GM12873 (cell line): ENCODE measurements around the gene SUPT5H.

Experiments
- TF ChIP-seq, protein P1 (sequence below): IDR thresholded peaks from 2 replicates; pipeline ENCODE4 v1.5.1; 2012; ENCODE audit warnings: low read depth, mild to moderate bottlenecking, moderate library complexity, low read length, control low read depth; ENCODE audit not compliant: insufficient read depth; ENCODE audit errors: missing control alignments

Gene SUPT5H

DNA sequence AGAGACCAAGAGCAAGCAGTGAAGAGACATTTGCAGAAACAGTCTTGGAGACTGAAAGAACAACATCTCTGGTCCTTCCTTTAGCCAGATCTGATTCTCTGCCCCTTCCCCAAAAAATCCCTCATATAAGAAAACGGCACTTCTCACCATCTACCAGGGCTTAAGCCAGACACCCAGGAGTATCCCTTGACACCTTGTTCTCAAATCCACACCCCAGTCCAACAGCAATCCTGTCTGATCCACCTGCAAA lies 34.6 kb upstream of the SUPT5H start:
- TF ChIP-seq, protein P1, sequence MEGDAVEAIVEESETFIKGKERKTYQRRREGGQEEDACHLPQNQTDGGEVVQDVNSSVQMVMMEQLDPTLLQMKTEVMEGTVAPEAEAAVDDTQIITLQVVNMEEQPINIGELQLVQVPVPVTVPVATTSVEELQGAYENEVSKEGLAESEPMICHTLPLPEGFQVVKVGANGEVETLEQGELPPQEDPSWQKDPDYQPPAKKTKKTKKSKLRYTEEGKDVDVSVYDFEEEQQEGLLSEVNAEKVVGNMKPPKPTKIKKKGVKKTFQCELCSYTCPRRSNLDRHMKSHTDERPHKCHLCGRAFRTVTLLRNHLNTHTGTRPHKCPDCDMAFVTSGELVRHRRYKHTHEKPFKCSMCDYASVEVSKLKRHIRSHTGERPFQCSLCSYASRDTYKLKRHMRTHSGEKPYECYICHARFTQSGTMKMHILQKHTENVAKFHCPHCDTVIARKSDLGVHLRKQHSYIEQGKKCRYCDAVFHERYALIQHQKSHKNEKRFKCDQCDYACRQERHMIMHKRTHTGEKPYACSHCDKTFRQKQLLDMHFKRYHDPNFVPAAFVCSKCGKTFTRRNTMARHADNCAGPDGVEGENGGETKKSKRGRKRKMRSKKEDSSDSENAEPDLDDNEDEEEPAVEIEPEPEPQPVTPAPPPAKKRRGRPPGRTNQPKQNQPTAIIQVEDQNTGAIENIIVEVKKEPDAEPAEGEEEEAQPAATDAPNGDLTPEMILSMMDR: no peak

DNA sequence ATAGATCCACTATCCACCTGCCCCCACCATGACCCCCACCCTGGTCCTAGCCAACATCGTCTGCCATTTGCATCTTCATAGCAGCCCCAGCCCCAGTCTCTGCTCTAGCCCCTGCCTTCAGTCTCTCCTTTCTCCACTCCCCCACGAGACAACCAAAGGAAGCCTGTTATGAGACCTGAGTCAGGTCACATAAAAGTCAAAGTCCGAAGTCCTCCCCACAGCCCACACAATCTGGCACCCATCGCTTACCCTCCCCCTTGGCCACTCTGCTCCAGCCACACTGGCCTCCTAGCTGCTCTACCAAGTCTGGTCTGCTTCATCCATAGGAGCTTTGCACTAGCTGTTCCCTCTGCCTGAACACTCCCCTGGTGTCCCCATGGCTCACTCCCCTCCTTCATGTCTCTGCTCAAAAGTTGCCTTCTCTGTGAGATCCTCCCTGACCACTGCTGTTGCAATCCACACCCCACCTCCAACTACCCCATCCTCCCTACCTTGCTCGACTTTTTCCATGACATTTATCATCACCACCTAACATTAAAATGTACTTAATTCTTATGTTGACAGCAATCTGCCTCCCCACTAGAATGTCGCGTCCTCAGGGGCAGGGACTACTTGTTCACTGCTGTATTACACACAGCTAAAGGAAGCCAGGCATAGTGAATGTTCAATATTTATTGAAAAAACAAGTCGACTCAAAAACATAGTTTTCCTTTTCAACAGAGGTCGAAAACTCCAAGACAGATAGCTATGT lies 34.1 kb upstream of the SUPT5H start:
- TF ChIP-seq, protein P1: no peak

DNA sequence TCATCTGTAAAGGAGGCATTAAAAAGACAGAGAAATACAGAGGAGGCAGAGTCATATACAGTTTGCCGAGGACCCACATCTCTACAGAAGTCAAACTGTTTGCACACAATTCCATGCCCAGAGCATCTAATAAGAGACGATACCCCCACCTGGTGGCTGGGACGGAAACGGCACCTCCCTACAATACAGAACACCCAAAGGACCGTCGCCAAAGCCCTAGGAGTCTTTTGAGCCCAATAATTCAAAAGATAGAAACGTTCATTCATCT lies 33.6 kb upstream of the SUPT5H start:
- TF ChIP-seq, protein P1: peak; percentile 89

DNA sequence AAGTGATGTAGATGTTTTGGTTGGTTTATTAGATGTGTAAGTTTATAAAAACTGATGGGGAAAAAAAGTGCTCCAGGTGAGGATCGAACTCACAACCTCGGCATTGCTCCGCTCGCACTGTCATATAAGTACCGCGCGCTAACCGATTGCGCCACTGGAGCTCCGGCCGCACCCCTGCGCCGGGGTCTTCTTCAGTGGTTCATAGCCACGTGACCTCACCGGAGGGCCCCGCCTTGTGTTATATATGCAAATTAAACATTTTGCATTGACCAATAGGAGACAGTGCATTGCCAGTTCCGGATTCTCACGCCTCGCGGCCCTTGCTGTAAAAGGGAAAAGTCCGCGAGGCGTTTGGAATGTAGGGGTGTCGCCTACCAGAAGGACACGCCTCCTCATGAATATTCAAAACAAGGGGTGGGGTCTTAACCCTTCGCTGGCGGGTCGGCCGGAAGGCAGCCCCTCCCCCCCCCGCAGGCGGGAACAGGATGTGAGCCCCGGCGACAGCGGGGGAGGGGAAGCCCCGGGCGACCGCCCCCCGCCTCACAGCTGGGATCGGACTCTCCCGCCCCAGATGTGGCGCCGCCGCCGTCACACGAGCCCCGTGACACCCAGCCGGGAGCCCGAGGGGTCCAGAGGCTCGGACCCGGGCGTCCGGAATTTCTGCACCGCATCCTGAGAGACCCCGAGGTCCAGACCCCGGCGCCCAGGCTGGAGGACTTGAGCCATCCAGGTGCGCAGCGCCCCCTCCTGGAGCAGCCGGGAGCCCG lies 33.1 kb upstream of the SUPT5H start, which contains the start of gene PLEKHG2:
TSS of gene PLEKHG2 (plus strand) at position 570 of the 767 bp plus-strand sequence. CDS start 1,418 bp downstream, outside the sequence.
- TF ChIP-seq, protein P1: peak; percentile 84

DNA sequence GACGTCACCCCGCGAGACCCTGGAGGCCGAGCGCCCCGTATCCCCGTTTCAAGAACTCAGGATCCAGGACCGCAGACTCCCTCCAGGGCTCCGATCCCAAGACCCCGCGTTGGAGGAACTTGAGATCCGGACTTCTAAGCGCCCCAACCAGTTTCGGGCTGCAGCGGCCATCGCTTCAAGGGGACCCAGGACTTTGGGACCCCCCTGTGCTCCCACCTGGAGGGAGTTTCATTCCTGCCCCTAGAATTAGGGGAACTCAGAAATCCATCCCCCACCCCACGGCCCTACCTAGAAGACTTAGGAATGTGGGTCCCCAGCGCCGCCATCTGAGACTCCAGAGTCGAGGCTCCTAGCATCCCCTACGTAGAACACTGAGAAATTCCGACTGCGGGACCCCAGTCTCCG lies 32.5 kb upstream of the SUPT5H start:
- TF ChIP-seq, protein P1: no peak

DNA sequence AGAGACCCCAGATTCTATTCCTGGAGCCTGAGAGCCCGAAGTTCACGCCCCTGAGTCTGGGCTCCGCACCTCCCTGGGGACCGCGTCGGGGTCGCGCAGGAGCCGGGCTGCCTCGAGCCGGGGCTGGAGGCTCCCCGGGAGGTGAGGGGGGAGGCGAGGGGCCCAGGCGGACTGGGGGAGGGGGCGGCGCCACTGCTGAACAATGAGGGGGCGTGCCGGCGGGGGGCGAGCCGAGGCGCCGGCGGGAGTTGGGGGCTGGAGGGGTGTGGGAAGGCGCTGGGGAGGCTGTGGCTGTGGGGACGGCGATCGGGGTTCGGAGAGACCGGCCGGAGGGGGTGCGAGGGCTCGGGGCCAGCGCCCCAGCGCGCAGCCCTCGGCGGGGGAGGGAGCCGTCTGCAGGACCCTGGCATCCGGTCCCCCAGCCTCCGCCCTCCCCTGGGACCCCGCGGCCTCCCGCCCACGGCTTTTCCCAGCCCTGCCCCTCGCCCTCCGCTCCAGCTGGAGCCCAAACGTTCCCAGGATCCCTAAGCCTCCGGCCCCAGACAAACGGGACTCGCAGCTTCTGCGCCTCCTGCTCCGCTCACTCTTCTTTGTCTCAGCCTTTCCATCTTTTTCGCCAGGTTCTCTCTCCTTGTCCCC lies 32.0 kb upstream of the SUPT5H start:
- TF ChIP-seq, protein P1: no peak

DNA sequence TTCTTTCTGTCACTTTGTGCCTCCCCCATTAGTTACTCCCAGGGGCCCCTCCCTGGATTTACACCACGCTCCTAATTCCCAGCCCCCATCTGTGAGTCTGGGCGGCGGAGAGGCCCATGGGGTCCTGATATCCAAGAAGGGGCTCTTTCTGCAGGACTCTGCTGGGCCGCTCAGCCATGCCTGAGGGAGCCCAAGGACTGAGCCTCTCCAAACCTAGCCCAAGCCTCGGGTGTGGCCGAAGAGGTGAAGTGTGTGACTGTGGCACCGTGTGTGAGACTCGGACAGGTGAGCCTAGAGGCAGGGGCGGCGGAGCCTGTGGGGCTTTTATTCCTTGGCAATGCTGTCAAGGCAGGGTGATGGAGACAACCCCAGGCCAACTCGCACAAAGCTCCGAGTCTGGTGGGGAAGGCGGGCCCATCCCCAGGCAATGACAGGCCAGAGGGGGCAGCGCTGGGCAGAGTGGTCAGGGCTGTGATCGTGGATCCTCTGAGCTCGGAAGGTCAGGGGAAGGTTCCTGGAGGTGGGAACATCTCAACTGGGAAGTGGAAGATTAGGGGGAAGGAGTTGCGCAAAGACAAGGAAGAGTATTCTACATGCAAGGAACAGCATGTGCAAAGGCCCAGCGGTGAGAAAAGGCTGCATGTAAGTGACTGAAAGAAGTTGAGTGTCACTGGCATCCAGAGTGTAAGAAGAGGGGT lies 31.3 kb upstream of the SUPT5H start:
- TF ChIP-seq, protein P1: peak; percentile 35
